Astrocyte of the spinal cord (primary cell): ENCODE data around the gene POLR2E.
A peak's percentile ranks its signal among the peaks of the same experiment; 100 is the strongest.

Experiments used
- DNase-seq: peaks from one replicate; pipeline ENCODE4 v3.0.0; 2011; ENCODE audit warnings: low read depth, low spot score
- H3K4me3 ChIP-seq: 2 replicates; pipeline ENCODE4 v1.5.1; 2011; ENCODE audit warnings: low read depth, mild to moderate bottlenecking, low read length, moderate library complexity
- CTCF ChIP-seq: IDR thresholded peaks from 2 replicates; pipeline ENCODE4 v1.5.1; 2012; ENCODE audit warnings: low read depth, mild to moderate bottlenecking, low read length, inconsistent platforms
- in situ Hi-C: cut with HindIII; loops from 2 replicates; pipeline ENCODE4 v1.10.0; 2017; ENCODE audit warnings: low sequenced_read_pairs

POLR2E gene

GRCh38 chr19:1103132-1103707 is 8.0 kb upstream of the POLR2E start:
- H3K4me3 ChIP-seq, result no peak overlapping the region
- no peak for TF ChIP-seq CTCF
- no peak for DNase-seq
- in situ Hi-C loops, result no loop called here

GRCh38 chr19:1102407-1103131 is 7.4 kb upstream of the POLR2E start:
- DNase-seq, result peak; percentile 99
- in situ Hi-C loops, result no loop called here
- TF ChIP-seq CTCF, result no peak
- H3K4me3 ChIP-seq, result no peak overlapping the region

GRCh38 chr19:1101337-1101698 is 6.1 kb upstream of the POLR2E start:
- H3K4me3 ChIP-seq, result no peak overlapping the region
- in situ Hi-C loops, result no loop called here
- TF ChIP-seq CTCF, result no peak
- no peak for DNase-seq

- DNase-seq, result no peak
- in situ Hi-C loops, result no loop called here
- no peak for TF ChIP-seq CTCF
- no peak overlapping the region for H3K4me3 ChIP-seq
Observed at GRCh38 chr19:1098177-1099051, 3.2 kb upstream of the POLR2E start.

GRCh38 chr19:1097810-1098176 is 2.6 kb upstream of the POLR2E start:
- in situ Hi-C loops, result no loop called here
- DNase-seq, result no peak
- H3K4me3 ChIP-seq, result no peak overlapping the region
- no peak for TF ChIP-seq CTCF

- H3K4me3 ChIP-seq, result peak overlapping the region; percentile 90
- in situ Hi-C loops, result no loop called here
- DNase-seq, result no peak
- TF ChIP-seq CTCF, result no peak
Observed at GRCh38 chr19:1094655-1094977, 559 bp downstream of the POLR2E start.
